Liver (tissue), 9 donors: ENCODE measurements around the gene PNKP. TPM values are rescaled to one million over a fixed set of nuclear protein-coding genes. Genes with fewer than 3 reads are reported as not detected.
A peak's percentile ranks its signal among the peaks of the same experiment; 100 is the strongest.

Experiments used
- DNase-seq: peaks from one replicate; pipeline ENCODE4 v3.0.0-alpha.2; 2017; ENCODE audit warnings: low spot score
- H3K27ac ChIP-seq, 2 donors: one replicate each; pipeline ENCODE4 v1.7.0; 2013; ENCODE audit warnings: inconsistent platforms in 2 of 2, low read length in 2 of 2, control low read depth in 1 of 2, low read depth in 1 of 2, mild to moderate bottlenecking in 1 of 2
- H3K27me3 ChIP-seq, 4 donors: one replicate each; pipeline versions ENCODE4 v1.6.1 to v1.7.0; 2013; ENCODE audit warnings: low read length in 3 of 4, inconsistent platforms in 1 of 4, mild to moderate bottlenecking in 1 of 4, moderate library complexity in 1 of 4; ENCODE audit not compliant: control insufficient read depth in 4 of 4, insufficient read depth in 4 of 4
- H3K36me3 ChIP-seq, 4 donors: one replicate each; pipeline versions ENCODE4 v1.6.1 to v1.7.0; 2013; ENCODE audit warnings: low read length in 3 of 4, mild to moderate bottlenecking in 3 of 4, low read depth in 1 of 4, moderate library complexity in 1 of 4; ENCODE audit not compliant: control insufficient read depth in 4 of 4, insufficient read depth in 3 of 4
- H3K4me1 ChIP-seq, 4 donors: one replicate each; pipeline versions ENCODE4 v1.6.1 to v1.7.0; 2013; ENCODE audit warnings: low read length in 3 of 4, mild to moderate bottlenecking in 3 of 4, moderate library complexity in 1 of 4; ENCODE audit not compliant: control insufficient read depth in 4 of 4, insufficient read depth in 4 of 4
- H3K4me3 ChIP-seq, 3 donors: one replicate each; pipeline versions ENCODE4 v1.6.1 to v1.7.0; 2013; ENCODE audit warnings: low read length in 3 of 3, control low read depth in 1 of 3, low read depth in 1 of 3, mild to moderate bottlenecking in 1 of 3
- H3K9ac ChIP-seq, 2 donors: one replicate each; pipeline ENCODE4 v1.7.0; 2013; ENCODE audit warnings: low read length in 2 of 2, mild to moderate bottlenecking in 2 of 2, moderate library complexity in 2 of 2, control low read depth in 1 of 2, low read depth in 1 of 2
- H3K9me3 ChIP-seq, 4 donors: one replicate each; pipeline versions ENCODE4 v1.6.1 to v1.7.0; 2013; ENCODE audit warnings: low read length in 3 of 4; ENCODE audit not compliant: control insufficient read depth in 4 of 4
- CTCF ChIP-seq: fragments of 150-350 bp; IDR thresholded peaks from 2 replicates; pipeline ENCODE4 v1.5.1; 2017; ENCODE audit warnings: improper control_type of control experiment, low read depth, low read length; ENCODE audit not compliant: missing input control
- EGR1 ChIP-seq, 2 donors: IDR thresholded peaks; 2 replicates each; pipeline ENCODE4 v1.6.1; 2016 to 2018; ENCODE audit warnings: antibody characterized with exemption in 2 of 2, low read depth in 2 of 2
- FOXA1 ChIP-seq: IDR thresholded peaks from 2 replicates; pipeline ENCODE4 v1.6.1; 2016; ENCODE audit warnings: antibody characterized with exemption
- FOXA2 ChIP-seq: IDR thresholded peaks from 2 replicates; pipeline ENCODE4 v1.6.1; 2016; ENCODE audit warnings: antibody characterized with exemption
- HNF4A ChIP-seq, 2 donors: conservative IDR thresholded peaks; 2 replicates each; pipeline ENCODE4 v1.6.1; 2016; ENCODE audit warnings: antibody characterized with exemption in 2 of 2, mild to moderate bottlenecking in 2 of 2
- HNF4G ChIP-seq: IDR thresholded peaks from 2 replicates; pipeline ENCODE4 v1.6.1; 2016; ENCODE audit warnings: antibody characterized with exemption
- NR2F2 ChIP-seq: IDR thresholded peaks from 2 replicates; pipeline ENCODE4 v1.6.1; 2016; ENCODE audit warnings: antibody characterized with exemption
- RAD21 ChIP-seq, 2 donors: IDR thresholded peaks; 2 replicates each; pipeline ENCODE4 v1.6.1; 2016; ENCODE audit warnings: antibody characterized with exemption in 2 of 2, mild to moderate bottlenecking in 2 of 2
- REST ChIP-seq: IDR thresholded peaks from 2 replicates; pipeline ENCODE4 v1.6.1; 2016; ENCODE audit warnings: antibody characterized with exemption, mild to moderate bottlenecking
- RXRA ChIP-seq, 2 donors: IDR thresholded peaks; 2 replicates each; pipeline ENCODE4 v1.6.1; 2017 to 2018; ENCODE audit warnings: antibody characterized with exemption in 2 of 2, mild to moderate bottlenecking in 1 of 2
- SP1 ChIP-seq: IDR thresholded peaks from 2 replicates; pipeline ENCODE4 v1.6.1; 2018; ENCODE audit warnings: antibody characterized with exemption, mild to moderate bottlenecking
- TAF1 ChIP-seq: conservative IDR thresholded peaks from 2 replicates; pipeline ENCODE4 v1.6.1; 2016; ENCODE audit warnings: antibody characterized with exemption, mild to moderate bottlenecking
- YY1 ChIP-seq: IDR thresholded peaks from 2 replicates; pipeline ENCODE4 v1.6.1; 2016; ENCODE audit warnings: antibody characterized with exemption, mild to moderate bottlenecking
- WGBS: extraction: QIAGEN DNeasy Blood & Tissue Kit; methylation state at CpG from one replicate; pipeline ENCODE4 v1.1.7; 2013; 5-methylcytosine and 5-hydroxymethylcytosine counted together
- polyA plus RNA-seq, 2 donors: library from polyadenylated mRNA; stranded (reverse) in 1 of 2; unstranded in 1 of 2; fragments of 200-250 nt in 1 of 2; fragments of >200 nt in 1 of 2; fragmentation: Nextera tagmentation in 1 of 2; extraction: Ambion mirVana in 1 of 2; gene quantifications; one replicate each; pipeline versions ENCODE4 v1.2.1 to v1.2.3, GENCODE V29; 2013 to 2015
- total RNA-seq, 2 donors: library from RNA; depleted of rRNA; stranded (reverse); fragments of >200 nt; gene quantifications; one replicate each; pipeline ENCODE4 v1.2.3, GENCODE V29; 2014
- TF ChIP-seq, protein P1 (sequence below): IDR thresholded peaks from 2 replicates; pipeline ENCODE4 v1.6.1; 2016; ENCODE audit warnings: antibody characterized with exemption
- TF ChIP-seq, protein P2 (sequence below): IDR thresholded peaks from 2 replicates; pipeline ENCODE4 v1.6.1; 2016; ENCODE audit warnings: antibody characterized with exemption
- TF ChIP-seq, protein P3 (sequence below): IDR thresholded peaks from 2 replicates; pipeline ENCODE4 v1.6.1; 2016; ENCODE audit warnings: antibody characterized with exemption
- donor health status: healthy.
- donor health status: healthy.
- donor health status: healthy.
- donor health status: healthy.
- donor health status: healthy.

Gene PNKP
- total and polyA plus RNA-seq, 4 donors, result 17.3 to 30.9 (median 19.8) TPM

- TF ChIP-seq, protein P1, sequence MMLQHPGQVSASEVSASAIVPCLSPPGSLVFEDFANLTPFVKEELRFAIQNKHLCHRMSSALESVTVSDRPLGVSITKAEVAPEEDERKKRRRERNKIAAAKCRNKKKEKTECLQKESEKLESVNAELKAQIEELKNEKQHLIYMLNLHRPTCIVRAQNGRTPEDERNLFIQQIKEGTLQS, result no peak
- peaks cover 0 to 6% (median 4%) of the 10 kb centered on the region in 4 donors for H3K36me3 ChIP-seq
- WGBS, result 22% methylated on average over 69 of the region's 69 CpGs
- H3K4me1 ChIP-seq, result peaks cover 0 to 9% (median 4%) of the 10 kb centered on the region in 4 donors
- H3K9ac ChIP-seq, result no peak overlapping the region
- H3K9me3 ChIP-seq, result no peaks in the 10 kb centered on the region
- no peaks in the 10 kb centered on the region for H3K27me3 ChIP-seq
- H3K4me3 ChIP-seq, result peak overlapping the region in 1 of 3 donors; percentile 14
- peak; percentile 72 for DNase-seq
- no peak overlapping the region for H3K27ac ChIP-seq
Measured at GRCh38 chr19:49890349-49891311, 23.3 kb upstream of the PNKP start.

DNA sequence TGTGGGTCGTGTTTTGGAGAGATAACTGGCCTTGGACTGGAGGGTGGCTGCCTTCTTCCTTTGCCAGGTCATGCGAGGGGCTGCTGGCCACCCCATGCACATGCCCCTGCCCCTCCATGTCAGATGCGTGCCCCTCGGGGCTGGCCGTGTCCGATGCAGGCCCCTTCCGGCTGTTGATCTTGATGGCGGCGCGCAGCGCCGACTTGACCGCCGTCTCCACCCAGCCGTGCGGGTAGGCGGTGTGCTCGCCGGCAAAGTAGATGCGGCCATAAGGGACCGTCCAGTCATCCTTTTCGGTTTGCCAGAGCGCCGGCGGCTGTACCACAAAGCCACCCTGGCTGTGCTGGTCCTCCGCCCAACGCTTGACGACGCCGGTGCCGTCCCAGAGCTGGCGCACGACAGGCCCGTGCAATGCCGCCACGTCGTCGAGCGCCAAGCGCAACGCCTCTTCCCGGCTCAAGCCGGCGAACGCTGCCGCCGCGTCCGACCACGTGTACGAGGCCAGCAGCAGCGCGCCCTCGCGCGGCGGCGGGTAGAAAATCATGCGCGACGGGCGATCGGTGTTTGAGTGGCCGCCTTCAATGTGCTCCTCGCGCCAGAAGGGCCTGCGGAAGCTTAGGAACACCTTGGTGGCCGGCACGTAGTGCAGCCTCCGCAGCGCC, 22.4 kb upstream of the PNKP start:
- peak; percentile 84 for DNase-seq
- H3K27ac ChIP-seq, result no peak overlapping the region
- WGBS, result 36% methylated on average over 71 of the region's 71 CpGs
- no peaks in the 10 kb centered on the region for H3K9me3 ChIP-seq
- peak in 1 of 2 donors; percentile 72 for TF ChIP-seq RAD21 (IDR thresholded peaks at IDR 0.05)
- TF ChIP-seq CTCF, result peak; percentile 50
- TF ChIP-seq SP1, result no peak
- peaks cover 2 to 9% (median 6%) of the 10 kb centered on the region in 4 donors for H3K36me3 ChIP-seq
- no peak overlapping the region for H3K9ac ChIP-seq
- peaks cover 0 to 9% (median 4%) of the 10 kb centered on the region in 4 donors for H3K4me1 ChIP-seq
- H3K4me3 ChIP-seq, result peak overlapping the region in 1 of 3 donors; percentile 14
- no peaks in the 10 kb centered on the region for H3K27me3 ChIP-seq

GRCh38 chr19:49889038-49889686, 21.8 kb upstream of the PNKP start:
- Histone ChIP-seq H3K36me3 (peaks cover 9 to 16% (median 13%) of the 10 kb centered on the region in 4 donors), H3K4me1 (peaks cover 0 to 9% (median 4%) of the 10 kb centered on the region in 4 donors), H3K9ac (no peak overlapping the region), H3K27ac (no peak overlapping the region), H3K4me3 (no peak overlapping the region), H3K9me3 (no peaks in the 10 kb centered on the region), H3K27me3 (no peaks in the 10 kb centered on the region)
- no peak for DNase-seq
- TF ChIP-seq NR2F2, result no peak
- no peak for TF ChIP-seq FOXA2
- TF ChIP-seq RXRA (IDR thresholded peaks at IDR 0.05), result no peak
- TF ChIP-seq REST, result no peak
- TF ChIP-seq, protein P2, sequence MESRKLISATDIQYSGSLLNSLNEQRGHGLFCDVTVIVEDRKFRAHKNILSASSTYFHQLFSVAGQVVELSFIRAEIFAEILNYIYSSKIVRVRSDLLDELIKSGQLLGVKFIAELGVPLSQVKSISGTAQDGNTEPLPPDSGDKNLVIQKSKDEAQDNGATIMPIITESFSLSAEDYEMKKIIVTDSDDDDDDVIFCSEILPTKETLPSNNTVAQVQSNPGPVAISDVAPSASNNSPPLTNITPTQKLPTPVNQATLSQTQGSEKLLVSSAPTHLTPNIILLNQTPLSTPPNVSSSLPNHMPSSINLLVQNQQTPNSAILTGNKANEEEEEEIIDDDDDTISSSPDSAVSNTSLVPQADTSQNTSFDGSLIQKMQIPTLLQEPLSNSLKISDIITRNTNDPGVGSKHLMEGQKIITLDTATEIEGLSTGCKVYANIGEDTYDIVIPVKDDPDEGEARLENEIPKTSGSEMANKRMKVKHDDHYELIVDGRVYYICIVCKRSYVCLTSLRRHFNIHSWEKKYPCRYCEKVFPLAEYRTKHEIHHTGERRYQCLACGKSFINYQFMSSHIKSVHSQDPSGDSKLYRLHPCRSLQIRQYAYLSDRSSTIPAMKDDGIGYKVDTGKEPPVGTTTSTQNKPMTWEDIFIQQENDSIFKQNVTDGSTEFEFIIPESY, result no peak
- no peak for TF ChIP-seq EGR1 (IDR thresholded peaks at IDR 0.05; ENCODE audit: low read depth in 2 of 2)
- TF ChIP-seq TAF1, result no peak
- TF ChIP-seq FOXA1, result no peak
- TF ChIP-seq SP1, result no peak
- TF ChIP-seq, protein P3, sequence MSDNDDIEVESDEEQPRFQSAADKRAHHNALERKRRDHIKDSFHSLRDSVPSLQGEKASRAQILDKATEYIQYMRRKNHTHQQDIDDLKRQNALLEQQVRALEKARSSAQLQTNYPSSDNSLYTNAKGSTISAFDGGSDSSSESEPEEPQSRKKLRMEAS, result no peak
- TF ChIP-seq YY1, result no peak
- TF ChIP-seq, protein P1, result no peak
- no peak for TF ChIP-seq HNF4A (conservative IDR thresholded peaks at IDR 0.05)
- no peak for TF ChIP-seq HNF4G
- WGBS, result 96% methylated on average over 23 of the region's 23 CpGs
